Measurements from ENCODE around the gene MOCOS. TPM values are rescaled to one million over a fixed set of nuclear protein-coding genes. Genes with fewer than 3 reads are reported as not detected.

Gene MOCOS
- total RNA-seq, 4 donors from 2014 or later: 0.46 to 2.8 (median 0.73) TPM

DNA sequence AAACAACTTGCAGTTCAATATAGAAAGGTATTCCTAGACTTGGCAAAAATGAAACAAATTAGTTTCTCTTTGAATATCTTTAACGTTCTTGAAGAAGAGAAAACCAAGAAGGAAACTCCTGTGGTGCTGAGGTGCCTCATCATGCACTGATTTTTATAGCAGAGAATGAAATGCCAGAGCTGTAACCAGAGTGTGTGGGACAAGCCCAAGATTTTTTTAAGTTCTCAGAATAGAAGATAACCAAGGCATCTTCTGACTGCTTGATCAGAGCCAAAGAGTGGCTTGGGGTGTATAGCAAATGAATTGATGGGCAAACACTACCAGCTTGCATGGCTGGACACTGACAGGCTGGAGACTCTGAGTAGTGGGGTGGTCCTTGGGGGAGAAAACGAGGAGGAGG, 118.1 kb downstream of the MOCOS start:
- in situ Hi-C loops (cut with MboI; ENCODE audit: low sequenced_read_pairs in 4 of 4) (no loop called here), intact Hi-C loops (cut with DNase I; ENCODE audit: low total_unique reads) (loop anchor here (5.0 to 10.0 kb wide), 2 partner anchors 117 to 359 kb away; no protein-coding TSS in a partner anchor)
- Histone ChIP-seq H3K9me3 (no peaks in the 10 kb centered on the region), H3K27me3 (no peaks in the 10 kb centered on the region), H3K36me3 (no peaks in the 10 kb centered on the region), H3K4me1 (peaks cover 56 to 61% of the 10 kb centered on the region in 2 donors), H3K27ac (peak overlapping the region; percentile 32 to 79 (median 65)), H3K4me3 (no peak overlapping the region)
- TF ChIP-seq, protein P1, sequence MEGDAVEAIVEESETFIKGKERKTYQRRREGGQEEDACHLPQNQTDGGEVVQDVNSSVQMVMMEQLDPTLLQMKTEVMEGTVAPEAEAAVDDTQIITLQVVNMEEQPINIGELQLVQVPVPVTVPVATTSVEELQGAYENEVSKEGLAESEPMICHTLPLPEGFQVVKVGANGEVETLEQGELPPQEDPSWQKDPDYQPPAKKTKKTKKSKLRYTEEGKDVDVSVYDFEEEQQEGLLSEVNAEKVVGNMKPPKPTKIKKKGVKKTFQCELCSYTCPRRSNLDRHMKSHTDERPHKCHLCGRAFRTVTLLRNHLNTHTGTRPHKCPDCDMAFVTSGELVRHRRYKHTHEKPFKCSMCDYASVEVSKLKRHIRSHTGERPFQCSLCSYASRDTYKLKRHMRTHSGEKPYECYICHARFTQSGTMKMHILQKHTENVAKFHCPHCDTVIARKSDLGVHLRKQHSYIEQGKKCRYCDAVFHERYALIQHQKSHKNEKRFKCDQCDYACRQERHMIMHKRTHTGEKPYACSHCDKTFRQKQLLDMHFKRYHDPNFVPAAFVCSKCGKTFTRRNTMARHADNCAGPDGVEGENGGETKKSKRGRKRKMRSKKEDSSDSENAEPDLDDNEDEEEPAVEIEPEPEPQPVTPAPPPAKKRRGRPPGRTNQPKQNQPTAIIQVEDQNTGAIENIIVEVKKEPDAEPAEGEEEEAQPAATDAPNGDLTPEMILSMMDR (IDR thresholded peaks at IDR 0.05 in 4 of 5, conservative IDR thresholded peaks at IDR 0.05 in 1 of 5): no peak
- TF ChIP-seq POLR2A (IDR thresholded peaks at IDR 0.05): no peak
- no peak for DNase-seq
- peak; percentile 76 to 78 for ATAC-seq

DNA sequence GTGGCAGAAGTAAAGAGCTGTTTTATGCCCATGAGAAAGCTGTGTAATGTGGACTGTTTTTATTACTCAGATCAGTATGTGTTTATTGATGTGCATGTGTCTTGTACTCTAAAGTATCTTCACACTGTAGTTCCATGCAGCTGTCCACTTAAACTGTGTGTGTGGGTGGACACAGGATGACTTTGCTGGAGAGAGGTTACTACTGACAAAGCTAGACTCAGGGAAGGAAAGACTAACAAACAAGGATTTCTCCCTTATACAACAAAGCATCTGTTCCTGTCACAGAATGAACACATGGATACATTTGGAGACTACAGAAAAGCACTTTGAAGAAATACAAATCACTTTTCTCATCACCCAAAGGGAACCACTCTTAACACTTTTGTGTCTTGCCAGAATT, 120.2 kb downstream of the MOCOS start:
- H3K4me3 ChIP-seq: no peak overlapping the region
- H3K27me3 ChIP-seq: no peaks in the 10 kb centered on the region
- ATAC-seq: no peak
- in situ Hi-C loops (cut with MboI; ENCODE audit: low sequenced_read_pairs in 4 of 4): no loop called here
- no peaks in the 10 kb centered on the region for H3K36me3 ChIP-seq
- H3K9me3 ChIP-seq: no peaks in the 10 kb centered on the region
- H3K4me1 ChIP-seq: peaks cover 53 to 61% of the 10 kb centered on the region in 2 donors
- intact Hi-C loops (cut with DNase I; ENCODE audit: low total_unique reads): loop anchor here (5.0 to 10.0 kb wide), 2 partner anchors 115 to 357 kb away; no protein-coding TSS in a partner anchor
- no peak for TF ChIP-seq POLR2A (IDR thresholded peaks at IDR 0.05)
- TF ChIP-seq, protein P1 (IDR thresholded peaks at IDR 0.05 in 4 of 5, conservative IDR thresholded peaks at IDR 0.05 in 1 of 5): no peak
- H3K27ac ChIP-seq: no peak overlapping the region
- DNase-seq: no peak

GRCh38 chr18:36308711-36309435, 121.6 kb downstream of the MOCOS start:
- Histone ChIP-seq H3K27ac (peak overlapping the region in 3 of 4 donors; percentile 1 to 54 (median 45)), H3K27me3 (no peaks in the 10 kb centered on the region), H3K36me3 (no peaks in the 10 kb centered on the region), H3K4me1 (peaks cover 55 to 61% of the 10 kb centered on the region in 2 donors), H3K9me3 (no peaks in the 10 kb centered on the region), H3K4me3 (no peak overlapping the region)
- intact Hi-C loops (cut with DNase I; ENCODE audit: low total_unique reads): loop anchor here (5.0 to 10.0 kb wide), 2 partner anchors 113 to 356 kb away; no protein-coding TSS in a partner anchor
- no peak for ATAC-seq
- in situ Hi-C loops (cut with MboI; ENCODE audit: low sequenced_read_pairs in 4 of 4): no loop called here
- TF ChIP-seq POLR2A (IDR thresholded peaks at IDR 0.05): no peak
- TF ChIP-seq, protein P1 (IDR thresholded peaks at IDR 0.05 in 4 of 5, conservative IDR thresholded peaks at IDR 0.05 in 1 of 5): no peak
- no peak for DNase-seq

DNA sequence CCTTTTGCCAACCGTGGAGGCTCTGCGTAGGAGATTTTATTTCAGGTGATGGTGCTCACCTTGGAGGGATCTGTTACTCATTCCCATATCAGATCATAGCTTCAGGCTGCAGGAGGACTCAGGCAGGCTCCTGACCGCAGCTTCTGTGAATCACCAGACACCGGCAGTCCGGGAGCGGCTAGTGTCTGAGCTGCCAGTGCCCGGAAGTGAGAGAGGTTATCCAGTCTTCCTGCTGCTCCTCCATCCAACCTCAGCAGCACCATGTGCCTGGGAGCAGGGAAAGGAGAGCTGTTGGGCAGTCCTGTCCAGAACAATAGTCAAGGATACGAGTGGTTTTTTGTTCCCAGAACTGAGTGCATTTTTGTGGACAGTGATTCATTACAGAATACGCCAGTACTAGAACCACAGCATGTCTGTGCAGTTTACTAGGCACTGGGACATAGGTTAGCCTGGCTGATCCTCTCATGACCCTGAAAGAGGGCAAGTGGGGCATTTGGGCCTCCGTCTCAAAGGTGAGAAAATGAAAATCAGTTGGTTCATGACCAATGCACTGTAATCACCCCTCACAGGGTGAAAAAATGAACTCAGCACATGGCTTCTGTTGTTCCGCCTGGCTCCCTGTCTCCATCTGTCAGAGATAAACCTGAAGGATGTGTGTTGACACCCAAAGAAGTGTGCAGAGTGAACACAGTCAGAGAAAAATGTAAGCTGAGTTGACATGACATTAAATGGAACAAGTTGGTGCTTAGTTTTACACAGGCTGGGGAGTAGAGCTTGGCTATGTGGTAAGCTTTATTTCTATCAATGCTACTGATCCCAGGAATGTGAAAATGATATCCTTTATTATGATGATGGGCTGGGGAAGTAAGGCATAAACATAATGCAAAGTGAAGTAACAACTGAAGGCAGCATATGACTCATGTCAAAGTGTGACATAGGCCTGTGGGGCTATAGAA, 122.4 kb downstream of the MOCOS start:
- in situ Hi-C loops (cut with MboI; ENCODE audit: low sequenced_read_pairs in 4 of 4): no loop called here
- TF ChIP-seq, protein P1 (IDR thresholded peaks at IDR 0.05 in 4 of 5, conservative IDR thresholded peaks at IDR 0.05 in 1 of 5): no peak
- no peak for TF ChIP-seq POLR2A (IDR thresholded peaks at IDR 0.05)
- DNase-seq: peak in 1 of 2 donors; percentile 63
- Histone ChIP-seq H3K9me3 (no peaks in the 10 kb centered on the region), H3K4me1 (peaks cover 56 to 60% of the 10 kb centered on the region in 2 donors), H3K4me3 (no peak overlapping the region), H3K27me3 (no peaks in the 10 kb centered on the region), H3K27ac (peak overlapping the region; percentile 1 to 54 (median 42)), H3K36me3 (no peaks in the 10 kb centered on the region)
- intact Hi-C loops (cut with DNase I; ENCODE audit: low total_unique reads): loop anchor here (5.0 to 10.0 kb wide), 4 partner anchors 38 to 355 kb away; no protein-coding TSS in a partner anchor
- peak; percentile 28 to 42 for ATAC-seq
